GM12878 (cell line): ENCODE results near the gene FAT1. TPM values are rescaled to one million over a fixed set of nuclear protein-coding genes. Genes with fewer than 3 reads are reported as not detected.

Experiments used
- ATAC-seq: fragments of 200-7000 bp; cut with Tn5 transposase; 3 replicates; pipeline ENCODE4 v1.9.1; 2020; ENCODE audit warnings: mild to moderate bottlenecking, moderate library complexity
- BruUV-seq: library from RNA; stranded (reverse); fragments of 400-500 nt; replicated peaks from 2 replicates; lab custom pipeline; 2021; lab: Mats Ljungman, UMichigan
- CTCF ChIA-PET: fragments of 300-600 bp; sonication (Branson Sonifier 250); formaldehyde crosslinking; extraction: SDS; loops from one replicate; lab custom pipeline; 2021; ENCODE audit warnings: inconsistent platforms; lab: Yijun Ruan, JAX
- POLR2A ChIA-PET: fragments of 350-600 bp; formaldehyde crosslinking; extraction: SDS; loops from one replicate; lab custom pipeline; 2021; ENCODE audit warnings: inconsistent platforms; lab: Charles Lee
- RAD21 ChIA-PET: fragments of 300-600 bp; sonication (Branson Sonifier 250); formaldehyde crosslinking; loops from one replicate; lab custom pipeline; 2023; ENCODE audit warnings: antibody characterized with exemption; ENCODE audit not compliant: unreplicated experiment; lab: Charles Lee
- SMC1A ChIA-PET: fragments of 300-600 bp; sonication (Branson Sonifier 250); formaldehyde crosslinking; loops from one replicate; lab custom pipeline; 2023; ENCODE audit not compliant: unreplicated experiment, uncharacterized antibody; lab: Charles Lee
- DNase-seq: peaks from one replicate; pipeline ENCODE4 v3.0.0-alpha.2; 2011; ENCODE audit warnings: low read depth, low spot score
- FAIRE-seq: peaks from 3 replicates; lab custom pipeline; 2011; peaks lifted over from hg19 to GRCh38; lab: Jason Lieb, UNC
- H2AFZ ChIP-seq: 2 replicates; pipeline ENCODE4 v1.6.0; 2011; ENCODE audit warnings: low read depth, low read length, control low read depth; ENCODE audit not compliant: control insufficient read depth
- H3K27ac ChIP-seq: 2 replicates; pipeline ENCODE4 v1.5.1; 2011; ENCODE audit warnings: control low read depth; ENCODE audit not compliant: control insufficient read depth, insufficient read depth
- H3K27me3 ChIP-seq, 2 experiments: replicated peaks in 1 of 2; 2 replicates each; pipeline versions ENCODE4 v1.6.0 to v1.6.1; 2011; ENCODE audit warnings: low read length in 1 of 2; ENCODE audit not compliant: control insufficient read depth in 2 of 2, insufficient read depth in 2 of 2
- H3K36me3 ChIP-seq, 2 experiments: 2 replicates each; pipeline ENCODE4 v1.5.1; 2011; ENCODE audit warnings: low read length in 1 of 2; ENCODE audit not compliant: control insufficient read depth in 2 of 2, insufficient read depth in 2 of 2
- H3K4me1 ChIP-seq: 2 replicates; pipeline ENCODE4 v1.6.1; 2011; ENCODE audit warnings: mild to moderate bottlenecking, low read length, moderate library complexity, mixed read lengths; ENCODE audit not compliant: control insufficient read depth, insufficient read depth
- H3K4me2 ChIP-seq: 2 replicates; pipeline ENCODE4 v1.6.0; 2011; ENCODE audit warnings: control low read depth; ENCODE audit not compliant: control insufficient read depth, insufficient read depth
- H3K4me3 ChIP-seq: fragments of 200-600 bp; sonication (generic); 2 replicates; pipeline ENCODE4 v1.5.1; 2016
- H3K79me2 ChIP-seq: 2 replicates; pipeline ENCODE4 v1.6.0; 2011; ENCODE audit warnings: low read length; ENCODE audit not compliant: control insufficient read depth, insufficient read depth
- H3K9ac ChIP-seq: 2 replicates; pipeline ENCODE4 v1.8.0; 2011; ENCODE audit warnings: low read length, control low read depth, mixed read lengths; ENCODE audit not compliant: control insufficient read depth, insufficient read depth
- H3K9me3 ChIP-seq: replicated peaks from 3 replicates; pipeline ENCODE4 v1.5.1; 2011; ENCODE audit warnings: mild to moderate bottlenecking, low read length; ENCODE audit not compliant: control insufficient read depth, insufficient read depth
- H4K20me1 ChIP-seq: 2 replicates; pipeline ENCODE4 v1.6.0; 2011; ENCODE audit not compliant: control insufficient read depth, insufficient read depth
- ATF2 ChIP-seq: IDR thresholded peaks from 2 replicates; pipeline ENCODE4 v1.6.1; 2012; ENCODE audit warnings: low read length, inconsistent platforms
- CHD2 ChIP-seq: IDR thresholded peaks from 2 replicates; pipeline ENCODE4 v1.6.1; 2011; ENCODE audit warnings: low read depth, low read length, improper control_type of control experiment, borderline replicate concordance
- ESRRA ChIP-seq: IDR thresholded peaks from 2 replicates; pipeline ENCODE4 v1.6.1; 2012; ENCODE audit warnings: mild to moderate bottlenecking, low read length, improper control_type of control experiment
- FOXM1 ChIP-seq: IDR thresholded peaks from 2 replicates; pipeline ENCODE4 v1.6.1; 2012; ENCODE audit warnings: low read depth, mild to moderate bottlenecking, inconsistent platforms, low read length, moderate library complexity
- GATAD2B ChIP-seq: fragments of 450-650 bp; conservative IDR thresholded peaks from 2 replicates; pipeline ENCODE4 v1.6.1; 2017; ENCODE audit warnings: low read depth, mild to moderate bottlenecking, moderate library complexity
- KAT2A ChIP-seq: conservative IDR thresholded peaks from 2 replicates; pipeline ENCODE4 v1.6.1; 2011; ENCODE audit warnings: low read depth, low read length; ENCODE audit not compliant: control insufficient read depth
- KLF5 ChIP-seq: fragments of 450-650 bp; IDR thresholded peaks from 2 replicates; pipeline ENCODE4 v1.6.1; 2014; ENCODE audit warnings: mild to moderate bottlenecking; ENCODE audit not compliant: partially characterized antibody
- MTA3 ChIP-seq: IDR thresholded peaks from 2 replicates; pipeline ENCODE4 v1.6.1; 2012; ENCODE audit warnings: low read length, inconsistent platforms, borderline replicate concordance
- MYC ChIP-seq: IDR thresholded peaks from 2 replicates; pipeline ENCODE4 v1.6.1; 2011; ENCODE audit warnings: mild to moderate bottlenecking, low read length, moderate library complexity, inconsistent platforms; ENCODE audit not compliant: insufficient read depth, insufficient replicate concordance, insufficient read length, severe bottlenecking
- NBN ChIP-seq: fragments of 450-650 bp; IDR thresholded peaks from 2 replicates; pipeline ENCODE4 v1.6.1; 2016
- NRF1 ChIP-seq: conservative IDR thresholded peaks from 2 replicates; pipeline ENCODE4 v1.6.1; 2011; ENCODE audit warnings: mild to moderate bottlenecking, low read depth, low read length, improper control_type of control experiment
- PAX8 ChIP-seq: fragments of 450-650 bp; IDR thresholded peaks from 2 replicates; pipeline ENCODE4 v1.6.1; 2017; ENCODE audit warnings: mild to moderate bottlenecking, moderate library complexity
- SIN3A ChIP-seq: IDR thresholded peaks from 2 replicates; pipeline ENCODE4 v1.6.1; 2012; ENCODE audit warnings: low read depth, low read length, improper control_type of control experiment
- SP1 ChIP-seq: IDR thresholded peaks from one replicate; pipeline ENCODE4 v1.6.1; 2011; ENCODE audit warnings: low read depth, low read length
- TARDBP ChIP-seq: IDR thresholded peaks from 2 replicates; pipeline ENCODE4 v1.6.1; 2016; ENCODE audit warnings: borderline replicate concordance
- TCF12 ChIP-seq: IDR thresholded peaks from 2 replicates; pipeline ENCODE4 v1.6.1; 2011; ENCODE audit warnings: low read depth, mild to moderate bottlenecking, low read length
- WRNIP1 ChIP-seq: IDR thresholded peaks from 2 replicates; pipeline ENCODE4 v1.6.1; 2011; ENCODE audit warnings: low read depth, low read length, improper control_type of control experiment, borderline replicate concordance
- WGBS: methylation state at CpG from one replicate; pipeline ENCODE4 v1.1.6; 2016; ENCODE audit warnings: low lambda C conversion rate; ENCODE audit not compliant: insufficient replicate concordance, insufficient coverage; ENCODE audit errors: missing lambda C conversion rate; 5-methylcytosine and 5-hydroxymethylcytosine counted together
- in situ Hi-C: fragments of 300-500 bp; cut with MboI; formaldehyde crosslinking; loops from 9 replicates; pipeline ENCODE4 v1.14.3; 2018; ENCODE audit warnings: mixed read lengths
- intact Hi-C: fragments of 100-400 bp; cut with micrococcal nuclease; formaldehyde crosslinking; loops from one replicate; pipeline ENCODE4 v1.14.2; 2022; ENCODE audit not compliant: unreplicated experiment
- polyA plus RNA-seq, 11 experiments: library from polyadenylated mRNA; depleted of rRNA in 4 of 11; unstranded in 6 of 11; stranded (reverse) in 5 of 11; fragments of >200 nt; fragmentation: Nextera tagmentation in 4 of 11; fragmentation: Illumina TruSeq in 1 of 11; extraction: Ambion mirVana in 4 of 11; extraction: Trizol in 1 of 11; gene quantifications; 1 replicate in 1 of 11; 2 replicates in 10 of 11; pipeline versions ENCODE4 v1.2.1 to v1.2.3, GENCODE V29; 2011 to 2016; ENCODE audit warnings: inconsistent platforms in 2 of 11, missing spikeins in 2 of 11, low read depth in 1 of 11
- total RNA-seq, 4 experiments: library from RNA; depleted of rRNA in 3 of 4; stranded (reverse); fragments of >200 nt in 3 of 4; fragmentation: Illumina TruSeq in 1 of 4; extraction: Trizol in 1 of 4; gene quantifications; 2 replicates each; pipeline versions ENCODE4 v1.2.1 to v1.2.3, GENCODE V29; 2013 to 2021
- TF ChIP-seq, protein P1 (sequence below): fragments of 450-650 bp; IDR thresholded peaks from 2 replicates; pipeline ENCODE4 v1.6.1; 2017; ENCODE audit warnings: mild to moderate bottlenecking, moderate library complexity

FAT1 gene
- total and polyA plus RNA-seq, 10 of the 15 experiments (the other 5 are each of a cell fraction or from before 2014, with no cell fraction given) = 0.04 to 11.8 (median 0.11) TPM; not detected in 1

GRCh38 chr4:186758929-186759682 lies 35.5 kb upstream of the FAT1 start (continued):
- no peak for TF ChIP-seq NRF1
- no peak for TF ChIP-seq FOXM1
- TF ChIP-seq WRNIP1 = no peak
- TF ChIP-seq TARDBP = no peak
- no peak for TF ChIP-seq ATF2

GRCh38 chr4:186757696-186758355 lies 34.2 kb upstream of the FAT1 start:
- no peaks in the 10 kb centered on the region for H3K4me1 ChIP-seq
- no TSS peak for BruUV-seq
- no peak overlapping the region for H3K4me2 ChIP-seq
- in situ Hi-C loops (no loop called here), intact Hi-C loops (no loop called here)
- no peak overlapping the region for H2AFZ ChIP-seq
- 7% methylated on average over 13 of the region's 13 CpGs for WGBS
- H3K4me3 ChIP-seq = no peak overlapping the region
- ATAC-seq = no peak
- ChIA-PET SMC1A (interaction anchor here (0.6 kb wide), 1 partner anchor 73 kb away, joined by 3 read pairs; no protein-coding TSS in a partner anchor), CTCF (no interaction called here), POLR2A (no interaction called here), RAD21 (no interaction called here)
- H3K9ac ChIP-seq = no peak overlapping the region
- H3K79me2 ChIP-seq = no peaks in the 10 kb centered on the region
- no peaks in the 10 kb centered on the region for H4K20me1 ChIP-seq
- H3K27ac ChIP-seq = no peak overlapping the region
- no peak for DNase-seq
- H3K36me3 ChIP-seq = no peaks in the 10 kb centered on the region
- no peak for FAIRE-seq
- no peaks in the 10 kb centered on the region for H3K27me3 ChIP-seq
- no peaks in the 10 kb centered on the region for H3K9me3 ChIP-seq
- TF ChIP-seq SP1 (no peak), KLF5 (no peak), MTA3 (no peak), PAX8 (no peak), NBN (no peak), MYC (no peak), GATAD2B (no peak), CHD2 (no peak), ESRRA (no peak), SIN3A (no peak), KAT2A (no peak), TCF12 (no peak)
- TF ChIP-seq, protein P1, sequence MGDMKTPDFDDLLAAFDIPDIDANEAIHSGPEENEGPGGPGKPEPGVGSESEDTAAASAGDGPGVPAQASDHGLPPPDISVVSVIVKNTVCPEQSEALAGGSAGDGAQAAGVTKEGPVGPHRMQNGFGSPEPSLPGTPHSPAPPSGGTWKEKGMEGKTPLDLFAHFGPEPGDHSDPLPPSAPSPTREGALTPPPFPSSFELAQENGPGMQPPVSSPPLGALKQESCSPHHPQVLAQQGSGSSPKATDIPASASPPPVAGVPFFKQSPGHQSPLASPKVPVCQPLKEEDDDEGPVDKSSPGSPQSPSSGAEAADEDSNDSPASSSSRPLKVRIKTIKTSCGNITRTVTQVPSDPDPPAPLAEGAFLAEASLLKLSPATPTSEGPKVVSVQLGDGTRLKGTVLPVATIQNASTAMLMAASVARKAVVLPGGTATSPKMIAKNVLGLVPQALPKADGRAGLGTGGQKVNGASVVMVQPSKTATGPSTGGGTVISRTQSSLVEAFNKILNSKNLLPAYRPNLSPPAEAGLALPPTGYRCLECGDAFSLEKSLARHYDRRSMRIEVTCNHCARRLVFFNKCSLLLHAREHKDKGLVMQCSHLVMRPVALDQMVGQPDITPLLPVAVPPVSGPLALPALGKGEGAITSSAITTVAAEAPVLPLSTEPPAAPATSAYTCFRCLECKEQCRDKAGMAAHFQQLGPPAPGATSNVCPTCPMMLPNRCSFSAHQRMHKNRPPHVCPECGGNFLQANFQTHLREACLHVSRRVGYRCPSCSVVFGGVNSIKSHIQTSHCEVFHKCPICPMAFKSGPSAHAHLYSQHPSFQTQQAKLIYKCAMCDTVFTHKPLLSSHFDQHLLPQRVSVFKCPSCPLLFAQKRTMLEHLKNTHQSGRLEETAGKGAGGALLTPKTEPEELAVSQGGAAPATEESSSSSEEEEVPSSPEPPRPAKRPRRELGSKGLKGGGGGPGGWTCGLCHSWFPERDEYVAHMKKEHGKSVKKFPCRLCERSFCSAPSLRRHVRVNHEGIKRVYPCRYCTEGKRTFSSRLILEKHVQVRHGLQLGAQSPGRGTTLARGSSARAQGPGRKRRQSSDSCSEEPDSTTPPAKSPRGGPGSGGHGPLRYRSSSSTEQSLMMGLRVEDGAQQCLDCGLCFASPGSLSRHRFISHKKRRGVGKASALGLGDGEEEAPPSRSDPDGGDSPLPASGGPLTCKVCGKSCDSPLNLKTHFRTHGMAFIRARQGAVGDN = no peak
